ENCODE measurements around the gene ARHGEF11.

The ARHGEF11 gene

DNA sequence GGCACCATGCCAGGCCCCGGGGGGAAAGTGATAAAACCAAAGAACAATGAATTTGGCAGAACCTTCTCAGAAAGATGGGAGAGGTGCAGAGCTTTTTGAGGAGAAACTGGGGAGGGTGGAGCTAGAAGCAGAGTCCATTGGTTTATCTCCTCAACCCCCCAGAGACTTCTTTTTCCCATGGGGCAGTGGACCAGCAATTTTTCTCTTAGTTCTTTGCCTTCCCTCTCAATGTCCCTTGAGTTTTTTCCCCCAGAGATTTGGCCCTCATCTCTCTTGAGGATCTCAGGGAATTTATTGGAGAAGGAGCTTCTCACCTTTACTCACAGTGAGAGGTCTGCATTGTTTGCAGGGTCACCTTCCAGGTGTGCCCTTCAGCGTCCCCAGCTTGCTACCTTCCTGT is 5.3 kb upstream of the ARHGEF11 start:
- DNase-seq (ENCODE audit: low read depth), result no peak

DNA sequence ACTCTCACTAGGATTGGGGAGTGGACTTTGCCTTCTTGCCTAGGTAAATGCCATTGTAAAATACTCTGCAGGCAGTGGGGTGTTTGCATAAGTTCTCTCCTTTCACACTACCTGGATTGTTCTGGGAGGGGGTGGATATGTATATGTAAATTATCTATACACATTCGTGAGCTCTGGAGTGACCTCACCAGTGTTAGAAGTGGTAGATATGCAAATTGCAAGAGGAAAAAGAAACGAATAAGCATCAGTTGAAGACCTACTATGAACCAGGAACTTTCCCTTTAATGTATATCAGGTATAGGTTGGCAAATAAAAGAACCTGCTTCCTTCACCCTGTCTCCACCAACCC is 1.5 kb upstream of the ARHGEF11 start:
- DNase-seq (ENCODE audit: low read depth), result no peak

DNA sequence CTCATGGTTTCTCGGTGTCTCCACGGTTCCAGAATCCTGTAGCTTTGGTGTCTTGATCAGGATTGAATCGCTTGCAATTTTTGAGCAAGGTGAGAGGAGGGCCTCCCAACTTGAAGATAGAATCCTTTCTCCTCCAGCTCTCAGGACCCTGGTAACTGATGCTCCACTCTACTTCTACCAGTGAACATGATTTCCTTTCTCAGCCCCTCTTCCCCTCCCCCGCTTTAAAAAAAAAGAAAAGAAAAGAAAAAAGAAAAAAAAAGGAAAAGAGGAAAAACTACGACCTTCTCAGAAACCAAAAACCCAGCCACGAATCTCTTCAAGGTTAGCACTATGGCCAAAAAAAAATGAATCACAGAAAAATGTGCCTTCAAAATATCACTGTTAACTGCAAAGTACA is 1.2 kb downstream of the ARHGEF11 start:
- no peak for DNase-seq (ENCODE audit: low read depth)

DNA sequence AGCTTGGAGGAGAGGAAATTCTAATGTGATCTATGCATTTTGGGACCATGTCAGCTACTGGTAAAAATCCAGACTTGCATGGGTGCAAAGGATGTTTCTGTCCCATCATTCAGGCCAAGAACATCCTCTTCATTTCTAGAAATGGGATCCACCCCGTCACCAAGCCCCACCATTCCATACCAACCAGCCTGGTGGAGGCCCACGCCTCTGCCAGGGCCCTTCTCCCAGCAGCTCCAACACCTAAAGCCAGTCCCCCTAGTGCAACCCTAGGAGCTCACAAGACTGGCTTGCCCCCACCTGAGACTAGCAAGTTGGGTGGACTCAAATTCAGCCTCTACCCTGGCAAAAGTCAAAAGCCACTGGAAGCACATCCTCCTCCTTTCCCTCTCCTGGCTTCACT is 1.9 kb downstream of the ARHGEF11 start:
- DNase-seq (ENCODE audit: low read depth), result no peak

DNA sequence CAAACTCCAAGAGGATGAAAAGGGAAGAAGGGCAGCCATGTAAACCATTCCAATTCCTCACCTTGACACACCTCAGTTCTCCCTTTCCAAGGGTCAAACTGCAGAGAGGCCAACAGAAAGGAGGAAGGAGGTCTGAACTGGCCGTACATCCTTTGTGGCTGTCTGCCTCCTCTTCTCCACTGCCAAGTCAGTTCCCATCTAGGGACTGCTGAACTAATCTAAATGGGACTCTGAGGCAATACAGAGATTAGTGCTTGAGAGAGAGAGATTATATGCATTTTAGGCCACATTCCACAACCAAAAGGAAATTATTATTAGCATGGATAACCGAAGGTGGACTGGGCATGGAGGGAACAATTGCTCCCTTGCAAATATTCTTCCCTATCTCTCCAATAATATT is 2.7 kb downstream of the ARHGEF11 start:
- DNase-seq (ENCODE audit: low read depth), result no peak

DNA sequence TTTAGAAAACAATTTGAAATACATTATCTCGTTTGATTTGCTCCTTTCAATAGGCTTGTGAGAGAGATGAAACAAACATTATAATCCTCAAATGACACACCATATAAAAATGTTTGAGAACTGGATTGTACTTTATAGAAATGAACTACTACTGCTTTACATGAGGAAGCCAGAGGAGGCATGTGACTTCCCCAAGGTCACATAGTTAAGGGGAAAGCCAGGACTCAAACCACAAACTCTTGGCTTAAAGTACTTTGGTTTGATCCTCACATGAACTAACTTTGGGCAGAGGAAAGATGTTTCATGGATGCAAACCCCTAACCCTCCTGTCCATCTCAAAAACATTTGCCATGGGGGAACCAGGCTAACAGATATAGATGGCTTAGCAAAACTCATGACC is 4.7 kb downstream of the ARHGEF11 start:
- DNase-seq (ENCODE audit: low read depth), result peak; percentile 42

DNA sequence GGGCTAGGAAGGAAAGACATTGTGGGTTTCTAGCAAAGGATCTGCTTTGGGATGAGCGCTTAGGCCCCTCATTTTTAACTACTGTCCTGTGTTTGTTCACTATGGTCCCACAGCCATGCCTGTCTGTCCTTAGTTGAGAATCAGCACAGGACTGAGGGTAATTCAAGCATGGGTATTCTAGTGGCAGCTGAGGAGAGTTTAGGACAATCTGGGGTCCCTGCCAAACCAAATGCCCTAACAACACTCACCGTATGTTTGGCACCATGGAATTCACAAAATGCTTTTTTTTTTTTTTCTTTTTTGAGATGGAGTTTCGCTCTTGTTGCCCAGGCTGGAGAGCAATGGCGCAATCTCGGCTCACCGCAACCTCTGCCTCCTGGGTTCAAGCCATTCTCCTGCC is 10.4 kb downstream of the ARHGEF11 start:
- no peak for DNase-seq (ENCODE audit: low read depth)

DNA sequence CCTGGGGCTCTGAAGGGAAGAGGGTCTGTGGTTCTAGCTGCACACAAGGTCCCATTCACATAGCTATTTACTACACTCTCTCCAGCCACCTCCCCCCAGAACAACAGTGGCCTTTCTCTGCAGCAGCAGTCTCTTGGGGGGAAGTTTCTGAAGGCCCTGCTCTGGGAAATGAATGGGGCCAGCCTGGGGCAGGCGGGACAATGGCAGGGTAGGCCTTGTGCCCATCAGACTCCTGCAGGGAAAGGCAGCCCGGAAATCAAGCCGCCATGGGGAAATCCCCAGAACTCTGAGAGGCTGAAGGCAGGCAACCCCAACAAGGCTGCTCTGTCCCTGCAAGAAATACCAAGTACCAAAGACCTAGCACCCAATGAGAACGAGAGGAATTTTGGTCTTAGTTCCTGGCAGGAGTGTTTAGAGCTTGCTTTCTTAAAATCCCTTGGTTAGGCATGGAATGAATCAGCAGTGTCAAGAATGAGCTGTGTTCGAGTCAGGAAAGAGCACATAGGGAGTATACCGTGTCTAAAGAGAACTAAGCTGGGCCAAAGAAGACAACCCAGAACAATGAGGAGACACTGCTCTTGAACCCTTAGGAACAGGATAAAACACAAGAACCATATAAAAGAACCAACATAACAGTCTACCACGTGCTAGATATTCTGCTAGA is 11.3 kb downstream of the ARHGEF11 start:
- DNase-seq (ENCODE audit: low read depth), result no peak

DNA sequence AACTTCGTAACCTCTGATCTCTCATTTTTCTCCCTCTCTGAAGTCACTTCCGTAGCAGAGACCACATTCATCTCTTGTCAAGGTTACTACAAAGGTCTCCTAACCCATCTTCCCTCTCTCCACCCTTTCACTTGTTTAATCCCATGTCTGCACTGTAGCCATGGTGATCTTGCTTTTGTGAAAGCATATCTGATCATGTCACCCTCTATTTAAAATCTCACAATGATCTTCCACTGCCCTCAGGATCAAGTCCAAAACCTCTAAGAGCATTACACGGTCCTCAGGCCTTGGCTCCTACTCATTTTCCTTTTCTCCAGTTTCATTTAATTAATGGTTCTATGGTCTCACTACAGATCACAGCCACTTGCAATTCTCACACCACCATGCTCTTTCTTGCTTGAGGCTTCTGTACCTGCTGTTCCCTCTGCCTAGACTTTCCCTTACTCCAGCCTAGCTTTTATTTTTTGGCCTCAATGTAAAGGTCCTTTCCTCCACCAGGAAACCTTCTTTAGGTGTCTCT is 12.1 kb downstream of the ARHGEF11 start:
- no peak for DNase-seq (ENCODE audit: low read depth)

DNA sequence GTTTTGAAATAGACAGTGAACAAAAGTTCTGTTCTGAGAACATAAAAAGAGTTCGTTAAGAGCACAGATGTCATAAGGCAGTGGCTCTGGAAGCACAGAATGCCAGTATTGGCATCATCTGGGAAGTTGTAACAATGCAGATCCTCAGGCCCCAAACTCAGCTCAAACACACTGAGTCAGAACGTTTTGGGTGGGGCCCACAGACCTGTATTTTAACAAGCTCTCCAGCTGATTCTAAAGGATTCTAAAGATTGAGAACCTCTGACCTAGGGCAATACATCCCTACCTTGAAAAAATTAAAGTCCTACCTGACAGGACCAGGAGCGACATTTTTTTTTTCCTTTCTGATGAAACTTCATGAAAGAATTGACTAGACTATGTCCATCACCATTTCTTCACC is 13.2 kb downstream of the ARHGEF11 start:
- no peak for DNase-seq (ENCODE audit: low read depth)

DNA sequence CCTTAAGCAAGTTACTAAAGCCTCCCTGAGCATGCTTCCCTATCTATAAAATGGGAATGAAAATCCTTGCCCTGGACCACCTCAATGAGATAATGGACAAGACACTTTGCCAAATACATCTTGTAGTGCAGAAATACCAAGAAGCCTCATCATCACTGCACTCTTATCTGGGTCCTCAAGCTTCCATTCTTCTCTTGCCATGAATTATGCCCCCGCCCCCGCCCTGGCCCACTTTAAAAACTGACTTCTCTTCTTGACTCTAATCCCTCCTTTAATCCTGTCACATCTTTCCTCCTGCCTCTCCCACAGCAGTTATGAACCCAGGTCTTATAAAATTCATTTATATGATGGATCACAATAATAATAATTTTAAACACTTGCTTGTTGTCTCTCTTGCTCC is 14.8 kb downstream of the ARHGEF11 start:
- DNase-seq (ENCODE audit: low read depth), result no peak

DNA sequence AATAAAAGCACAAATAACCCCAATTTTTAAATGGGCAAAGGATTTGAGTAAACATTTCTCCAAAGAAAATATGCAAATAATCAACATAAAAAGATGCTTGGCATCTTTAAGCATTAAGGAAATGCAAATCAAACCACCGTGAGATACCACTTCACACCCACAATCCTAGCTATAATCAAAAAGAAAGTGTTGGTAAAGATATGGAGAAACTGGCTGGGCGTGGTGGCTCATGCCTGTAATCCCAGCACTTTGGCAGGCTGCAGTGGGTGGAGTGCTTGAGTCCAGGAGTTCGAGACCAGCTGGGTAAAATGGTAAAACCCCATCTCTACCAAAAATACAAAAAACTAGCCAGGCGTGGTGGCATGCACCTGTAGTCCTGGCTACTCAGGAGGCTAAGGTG is 16.9 kb downstream of the ARHGEF11 start:
- DNase-seq (ENCODE audit: low read depth), result no peak

DNA sequence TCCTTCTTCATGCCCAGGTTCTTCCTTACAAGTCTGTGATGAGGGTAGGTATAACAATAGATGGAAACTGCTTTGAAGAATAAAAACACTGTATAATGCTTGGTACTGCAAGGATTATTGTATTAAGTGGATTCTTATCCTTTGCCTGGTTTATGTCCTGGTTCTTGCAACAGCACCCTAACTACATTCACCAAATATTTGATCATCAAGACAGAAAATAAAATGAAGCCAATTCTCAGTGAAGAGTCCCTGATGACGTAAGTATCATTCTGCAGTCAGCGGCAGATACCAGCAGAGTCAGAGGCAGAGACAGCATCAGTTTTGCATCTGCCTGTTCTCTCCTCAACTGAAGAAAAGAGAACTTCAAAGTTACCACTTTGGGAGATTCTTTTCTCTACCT is 19.7 kb downstream of the ARHGEF11 start:
- DNase-seq (ENCODE audit: low read depth), result peak; percentile 55

DNA sequence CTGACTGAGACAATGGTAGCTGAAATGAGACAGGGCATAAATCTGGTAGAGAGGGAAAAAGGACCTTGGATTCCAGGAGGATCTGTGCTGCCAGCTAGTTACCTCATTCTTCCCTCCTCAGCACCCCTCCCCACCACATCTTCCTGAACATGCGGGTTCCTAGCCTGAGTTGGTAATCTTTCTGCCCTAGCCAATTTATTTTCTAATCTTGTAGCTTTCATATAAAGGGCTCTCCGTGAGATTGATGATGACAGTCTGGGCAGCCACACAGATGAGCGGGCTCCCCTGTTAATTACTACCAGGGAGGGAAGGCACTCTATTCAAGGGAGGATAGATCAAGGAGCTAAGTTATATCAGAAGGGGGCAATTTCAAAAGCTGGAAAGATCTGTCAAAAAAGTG is 20.2 kb downstream of the ARHGEF11 start:
- DNase-seq (ENCODE audit: low read depth), result no peak

DNA sequence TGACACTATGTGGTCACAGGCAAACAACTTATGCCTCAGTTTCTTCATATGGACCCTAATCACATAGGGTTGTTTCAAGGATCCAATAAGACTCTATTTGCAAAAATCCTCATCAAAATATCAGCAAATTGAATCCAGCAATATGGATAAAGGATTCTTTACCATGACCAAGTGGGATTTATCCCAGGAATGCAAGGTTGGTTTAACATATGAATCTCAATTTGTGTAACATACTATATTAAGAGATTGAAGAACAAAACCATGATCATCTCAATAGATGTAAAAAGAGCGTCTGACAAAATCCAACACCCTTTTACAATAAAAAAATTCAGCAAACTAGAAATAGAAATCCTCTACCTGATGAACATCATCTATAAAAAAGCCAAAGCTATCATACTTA is 23.9 kb downstream of the ARHGEF11 start:
- no peak for DNase-seq (ENCODE audit: low read depth)

DNA sequence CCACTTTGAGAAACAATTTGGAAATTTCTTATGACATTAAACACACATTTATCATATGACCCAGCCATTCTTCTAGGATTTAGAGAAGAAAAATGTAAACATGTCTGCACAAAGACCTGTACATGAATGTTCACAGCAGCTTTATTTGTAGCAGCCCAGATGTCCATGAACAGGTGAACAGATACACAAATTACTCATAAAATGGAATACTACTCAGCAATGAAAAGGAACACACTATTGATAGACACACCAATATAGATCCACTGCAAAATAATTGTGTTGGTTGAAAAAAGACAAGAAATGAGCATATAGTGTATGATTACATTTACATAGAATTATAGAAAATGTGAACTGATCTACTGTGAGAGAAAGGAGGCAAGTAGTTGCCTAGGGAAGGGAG is 26.1 kb downstream of the ARHGEF11 start:
- no peak for DNase-seq (ENCODE audit: low read depth)

DNA sequence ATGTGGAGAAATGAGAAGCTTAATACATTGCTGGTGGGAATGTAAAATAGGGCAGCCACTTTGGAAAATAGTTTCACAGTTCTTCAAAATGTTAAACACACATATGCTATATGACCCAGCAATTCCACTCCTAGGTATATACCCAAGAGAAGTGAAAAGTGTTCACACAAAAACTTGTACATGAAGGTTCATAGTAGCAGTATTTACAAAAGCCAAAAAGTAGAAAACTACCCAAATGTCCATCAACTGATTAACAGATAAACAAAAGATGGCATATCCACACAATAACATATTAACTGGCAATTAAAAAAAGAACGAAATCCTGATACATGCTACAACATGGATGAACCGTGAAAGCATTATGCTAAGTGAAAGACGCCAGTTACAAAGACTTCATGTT is 33.7 kb downstream of the ARHGEF11 start:
- no peak for DNase-seq (ENCODE audit: low read depth)

DNA sequence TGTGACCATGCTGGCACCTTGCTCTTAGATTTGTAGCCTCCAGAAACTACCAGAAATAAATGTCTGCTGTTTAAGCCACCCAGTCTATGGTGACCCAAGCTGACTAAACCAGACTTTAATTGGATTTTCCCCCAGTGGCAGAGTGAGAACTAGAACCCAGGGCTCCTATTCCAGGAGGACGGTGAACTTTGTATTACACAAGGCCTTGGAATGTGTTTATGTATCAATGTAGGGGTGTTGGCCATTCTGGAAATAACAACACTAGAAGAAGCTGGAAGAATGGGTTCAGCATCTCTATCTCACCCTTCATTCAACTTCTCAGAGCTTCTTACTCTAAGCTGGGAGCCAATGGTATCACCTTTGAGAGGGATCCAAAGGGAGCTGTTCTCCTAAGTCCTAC is 37.0 kb downstream of the ARHGEF11 start:
- DNase-seq (ENCODE audit: low read depth), result no peak

DNA sequence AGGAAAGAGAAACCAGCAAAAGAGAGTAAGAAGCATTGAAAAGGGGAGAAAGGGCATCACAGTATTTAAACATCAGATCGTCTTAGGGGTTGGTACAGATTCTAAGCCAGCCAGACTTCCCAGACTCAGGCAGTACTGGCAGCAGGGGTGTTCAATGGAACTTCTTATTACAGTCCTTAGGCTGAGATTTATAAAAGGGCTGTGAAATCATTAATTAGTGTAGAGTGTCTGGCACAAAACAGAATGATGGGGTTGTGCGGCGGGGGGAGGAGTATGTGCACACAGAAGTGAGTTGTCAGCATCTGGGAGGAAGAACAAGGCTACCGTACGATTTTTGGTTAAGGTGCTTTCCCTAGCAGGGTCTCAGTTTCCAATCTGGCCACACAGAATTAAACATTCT is 38.2 kb downstream of the ARHGEF11 start:
- no peak for DNase-seq (ENCODE audit: low read depth)

DNA sequence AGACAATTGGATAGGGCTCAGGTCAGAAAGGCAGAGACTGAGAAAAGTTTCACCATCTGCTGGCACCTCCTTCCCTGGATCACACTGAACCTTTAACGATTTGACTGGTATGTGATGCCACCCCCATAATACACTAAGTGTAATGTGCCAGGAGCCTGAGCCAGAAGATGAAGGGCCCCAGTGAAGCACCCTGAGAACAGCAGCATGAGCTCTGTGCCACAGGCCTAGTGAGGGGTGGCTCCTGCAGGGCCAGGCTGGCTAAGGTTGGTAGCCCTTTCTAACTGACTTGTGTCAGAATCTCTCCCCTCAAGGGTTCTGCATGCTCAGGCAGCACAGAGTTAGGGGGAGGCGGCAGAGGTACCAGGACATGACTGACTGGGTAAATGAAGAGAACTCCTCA is 38.9 kb downstream of the ARHGEF11 start:
- DNase-seq (ENCODE audit: low read depth), result no peak

DNA sequence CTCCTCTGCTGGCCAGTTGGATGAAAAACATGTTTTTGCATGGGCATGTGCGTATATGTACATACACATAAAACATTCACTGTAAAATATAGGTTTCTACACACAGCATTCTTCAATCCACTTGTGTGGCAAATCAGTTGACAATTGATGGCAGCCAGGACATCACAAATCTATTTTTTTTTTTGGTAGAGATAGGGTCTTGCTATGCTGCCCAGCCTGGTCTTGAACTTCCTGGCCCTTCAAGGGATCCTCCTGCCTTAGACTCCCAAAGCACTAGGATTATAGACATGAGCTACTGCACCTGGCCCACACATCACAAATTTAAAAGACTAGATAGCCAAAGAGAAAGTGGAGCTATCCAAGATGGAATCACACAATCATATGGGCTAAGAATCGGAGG is 39.6 kb downstream of the ARHGEF11 start:
- DNase-seq (ENCODE audit: low read depth), result no peak

DNA sequence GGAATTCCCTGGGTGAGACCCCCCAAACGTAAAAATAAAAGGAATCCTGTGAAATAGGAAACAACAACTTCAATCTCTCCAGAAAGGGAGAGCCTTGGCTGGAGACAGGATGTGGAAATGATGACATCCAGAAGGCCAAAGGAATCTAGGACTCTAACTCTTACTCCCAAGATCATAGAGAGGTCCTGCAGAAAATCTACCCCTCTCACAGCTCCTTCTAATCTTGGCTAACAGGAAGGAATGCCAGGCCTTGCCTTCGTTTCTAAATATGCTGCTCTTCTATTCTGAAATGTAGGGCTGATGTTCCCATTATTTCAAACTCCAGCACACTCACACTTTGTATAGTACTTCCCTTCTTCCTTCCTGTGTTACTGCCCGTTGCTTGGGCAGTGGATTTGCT is 40.7 kb downstream of the ARHGEF11 start:
- DNase-seq (ENCODE audit: low read depth), result no peak

DNA sequence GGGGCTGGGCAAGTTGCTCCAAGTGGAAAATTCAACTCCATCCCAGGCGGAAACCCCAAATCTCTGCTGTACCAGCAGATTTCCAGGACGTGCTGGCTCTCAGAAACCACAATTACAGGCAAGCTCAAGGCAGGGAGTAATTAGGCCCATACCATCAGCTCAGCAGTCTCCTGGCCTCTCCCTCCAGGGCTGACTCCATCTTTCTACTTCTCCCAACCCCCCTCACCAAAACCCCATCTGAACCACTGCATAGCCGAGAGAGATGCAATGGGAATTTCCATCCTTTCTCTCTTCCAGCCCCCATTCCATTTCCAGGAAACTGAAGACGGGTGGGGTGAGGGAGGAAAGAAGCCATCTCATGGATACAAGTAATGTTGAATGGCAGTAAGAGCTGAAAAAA is 41.2 kb downstream of the ARHGEF11 start:
- DNase-seq (ENCODE audit: low read depth), result no peak

DNA sequence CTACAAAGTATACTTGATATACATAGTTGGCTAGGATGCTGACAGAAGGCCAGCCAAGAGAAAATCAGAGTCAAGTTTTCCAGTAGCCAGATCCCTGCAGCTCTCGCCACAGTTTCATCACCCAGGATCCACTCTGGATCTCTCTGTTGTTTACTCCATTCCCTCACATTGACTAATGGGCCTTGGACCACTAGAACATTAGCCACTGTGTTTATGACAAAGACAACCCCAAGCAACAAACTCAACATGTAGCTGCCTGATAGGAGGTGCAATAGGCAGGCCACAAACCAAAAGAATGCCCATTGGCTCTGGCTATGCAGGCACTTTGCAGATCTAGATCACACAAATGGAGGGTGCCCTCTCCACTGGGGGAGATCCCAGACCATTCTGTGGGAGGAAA is 44.2 kb downstream of the ARHGEF11 start:
- peak; percentile 6 for DNase-seq (ENCODE audit: low read depth)

DNA sequence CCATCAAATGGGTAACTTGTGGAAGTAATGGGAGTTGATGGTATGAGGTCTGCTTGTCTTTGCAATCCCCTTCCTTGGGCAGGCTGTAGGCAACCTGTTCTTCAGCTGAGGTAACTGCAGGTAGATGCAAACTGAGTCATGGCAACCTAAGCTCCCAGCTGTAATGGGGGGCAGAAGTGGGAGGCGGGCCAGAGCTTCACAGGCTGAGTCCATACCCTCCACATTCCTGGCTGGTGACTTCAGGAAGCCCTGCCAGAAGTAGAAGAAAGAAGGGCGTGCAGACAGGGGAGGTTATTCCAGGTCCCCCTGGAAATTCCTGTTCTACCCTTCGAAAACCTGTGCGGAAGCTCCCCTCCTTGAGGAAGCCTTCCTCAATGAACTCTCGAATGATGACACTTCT is 44.9 kb downstream of the ARHGEF11 start:
- no peak for DNase-seq (ENCODE audit: low read depth)
